Smooth muscle cell (in vitro differentiated cells): Measurements from ENCODE around the gene YPEL2. TPM values are rescaled to one million over a fixed set of nuclear protein-coding genes. Genes with fewer than 3 reads are reported as not detected.

Experiments used
- DNase-seq: peaks from one replicate; lab custom pipeline; 2025; ENCODE audit not compliant: unreplicated experiment; lab: John Stamatoyannopoulos, UW
- H2AFZ ChIP-seq: fragments of 200-600 bp; sonication (generic); 2 replicates; pipeline ENCODE4 v1.6.0; 2016; ENCODE audit warnings: antibody characterized with exemption, low read depth, mild to moderate bottlenecking
- H3F3A ChIP-seq: fragments of 200-600 bp; sonication (generic); 2 replicates; pipeline ENCODE4 v1.6.0; 2017; ENCODE audit warnings: antibody characterized with exemption, low read depth
- H3K27ac ChIP-seq: fragments of 200-600 bp; sonication (generic); 2 replicates; pipeline ENCODE4 v1.5.1; 2016; ENCODE audit warnings: low read depth, mild to moderate bottlenecking
- H3K27me3 ChIP-seq: fragments of 200-600 bp; sonication (generic); 2 replicates; pipeline ENCODE4 v1.6.1; 2016; ENCODE audit warnings: low read depth, mild to moderate bottlenecking
- H3K36me3 ChIP-seq: fragments of 200-600 bp; sonication (generic); 2 replicates; pipeline ENCODE4 v1.5.1; 2016; ENCODE audit warnings: low read depth
- H3K4me1 ChIP-seq: fragments of 200-600 bp; sonication (generic); 2 replicates; pipeline ENCODE4 v1.5.1; 2016; ENCODE audit warnings: low read depth
- H3K4me2 ChIP-seq: fragments of 200-600 bp; sonication (generic); 2 replicates; pipeline ENCODE4 v1.6.0; 2016; ENCODE audit warnings: mild to moderate bottlenecking
- H3K4me3 ChIP-seq: fragments of 200-600 bp; sonication (generic); 2 replicates; pipeline ENCODE4 v1.5.1; 2016; ENCODE audit warnings: mild to moderate bottlenecking
- H3K79me2 ChIP-seq: fragments of 200-600 bp; sonication (generic); 2 replicates; pipeline ENCODE4 v1.6.0; 2016; ENCODE audit warnings: low read depth, mild to moderate bottlenecking
- H3K9ac ChIP-seq: fragments of 200-600 bp; sonication (generic); 2 replicates; pipeline ENCODE4 v1.6.0; 2016; ENCODE audit warnings: low read depth
- H3K9me3 ChIP-seq: fragments of 200-600 bp; sonication (generic); replicated peaks from 2 replicates; pipeline ENCODE4 v1.5.1; 2016; ENCODE audit warnings: low read depth
- H4K20me1 ChIP-seq: fragments of 200-600 bp; sonication (generic); 2 replicates; pipeline ENCODE4 v1.6.0; 2016; ENCODE audit warnings: low read depth
- WGBS: methylation state at CpG from one replicate; pipeline ENCODE4 v1.1.7; 2016; ENCODE audit warnings: low lambda C conversion rate; 5-methylcytosine and 5-hydroxymethylcytosine counted together
- polyA plus RNA-seq: library from polyadenylated mRNA; unstranded; fragments of >200 nt; fragmentation: Nextera tagmentation; extraction: Ambion mirVana; gene quantifications from 2 replicates; pipeline ENCODE4 v1.2.1, GENCODE V29; 2016
- total RNA-seq: library from RNA; depleted of rRNA; stranded (reverse); fragments of >200 nt; gene quantifications from 2 replicates; pipeline ENCODE4 v1.2.3, GENCODE V29; 2014
- TF ChIP-seq, protein P1 (sequence below): fragments of 200-600 bp; sonication (generic); IDR thresholded peaks from 2 replicates; pipeline ENCODE4 v1.5.1; 2017; ENCODE audit warnings: borderline replicate concordance, mild to moderate bottlenecking, antibody characterized with exemption; ENCODE audit not compliant: insufficient read depth, poor library complexity, severe bottlenecking

The YPEL2 gene
- total and polyA plus RNA-seq, 2 experiments from 2014 or later, result 4.0 to 9.6 TPM

DNA sequence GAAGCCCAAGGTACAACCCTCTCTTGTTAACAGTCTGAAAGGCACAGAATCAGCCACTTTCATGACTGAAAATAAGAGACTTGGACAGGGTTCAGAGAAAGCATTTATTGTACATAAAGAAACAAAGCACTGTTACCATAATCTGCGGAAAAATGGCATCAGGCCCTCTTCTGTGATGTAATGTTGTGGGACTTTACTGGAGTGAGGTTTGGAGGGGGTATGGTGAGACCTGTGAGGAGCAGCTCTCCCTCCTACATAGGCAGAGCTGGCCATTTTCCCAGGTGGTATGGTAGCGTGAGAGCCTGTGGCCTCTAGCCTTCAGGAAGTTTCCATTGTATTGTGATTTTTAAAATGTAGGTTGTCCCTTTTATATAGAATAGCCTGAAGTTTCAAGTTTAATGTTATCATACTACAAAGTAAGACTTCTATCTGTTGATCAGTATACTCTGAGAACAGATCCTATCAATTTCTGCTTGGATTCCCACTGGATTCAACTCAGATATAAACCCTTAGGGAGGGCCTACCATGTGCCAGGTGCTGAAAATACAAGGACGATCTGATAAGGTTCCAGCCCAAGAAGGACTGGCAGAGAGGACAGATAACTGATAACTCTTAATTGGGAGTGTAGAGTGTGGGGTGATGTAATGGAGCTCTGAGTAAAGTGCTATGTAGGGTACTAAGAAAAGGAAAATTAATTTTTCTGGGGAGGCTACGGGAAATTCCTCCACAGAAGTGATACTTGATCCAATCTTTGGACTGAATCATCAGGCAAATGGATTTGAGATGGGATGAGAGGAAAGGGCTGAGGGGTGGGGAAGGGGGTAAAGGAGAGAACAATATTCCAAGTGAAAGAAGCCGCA is 4.1 kb upstream of the YPEL2 start:
- 84% methylated on average over 5 of the region's 5 CpGs for WGBS
- TF ChIP-seq, protein P1, sequence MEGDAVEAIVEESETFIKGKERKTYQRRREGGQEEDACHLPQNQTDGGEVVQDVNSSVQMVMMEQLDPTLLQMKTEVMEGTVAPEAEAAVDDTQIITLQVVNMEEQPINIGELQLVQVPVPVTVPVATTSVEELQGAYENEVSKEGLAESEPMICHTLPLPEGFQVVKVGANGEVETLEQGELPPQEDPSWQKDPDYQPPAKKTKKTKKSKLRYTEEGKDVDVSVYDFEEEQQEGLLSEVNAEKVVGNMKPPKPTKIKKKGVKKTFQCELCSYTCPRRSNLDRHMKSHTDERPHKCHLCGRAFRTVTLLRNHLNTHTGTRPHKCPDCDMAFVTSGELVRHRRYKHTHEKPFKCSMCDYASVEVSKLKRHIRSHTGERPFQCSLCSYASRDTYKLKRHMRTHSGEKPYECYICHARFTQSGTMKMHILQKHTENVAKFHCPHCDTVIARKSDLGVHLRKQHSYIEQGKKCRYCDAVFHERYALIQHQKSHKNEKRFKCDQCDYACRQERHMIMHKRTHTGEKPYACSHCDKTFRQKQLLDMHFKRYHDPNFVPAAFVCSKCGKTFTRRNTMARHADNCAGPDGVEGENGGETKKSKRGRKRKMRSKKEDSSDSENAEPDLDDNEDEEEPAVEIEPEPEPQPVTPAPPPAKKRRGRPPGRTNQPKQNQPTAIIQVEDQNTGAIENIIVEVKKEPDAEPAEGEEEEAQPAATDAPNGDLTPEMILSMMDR, result no peak

GRCh38 chr17:59327981-59328290 is 3.5 kb upstream of the YPEL2 start:
- TF ChIP-seq, protein P1, result no peak
- no peak overlapping the region for H3K4me3 ChIP-seq
- no peak overlapping the region for H3K9ac ChIP-seq
- H3K27ac ChIP-seq, result no peak overlapping the region
- no peak overlapping the region for H3K4me2 ChIP-seq
- peaks cover 3% of the 10 kb centered on the region for H3F3A ChIP-seq
- peaks cover 6% of the 10 kb centered on the region for H4K20me1 ChIP-seq
- no peak for DNase-seq
- H3K27me3 ChIP-seq, result no peaks in the 10 kb centered on the region
- H3K9me3 ChIP-seq, result no peaks in the 10 kb centered on the region
- H3K36me3 ChIP-seq, result no peaks in the 10 kb centered on the region
- peaks cover 31% of the 10 kb centered on the region for H3K4me1 ChIP-seq
- no peak overlapping the region for H2AFZ ChIP-seq
- H3K79me2 ChIP-seq, result peaks cover 6% of the 10 kb centered on the region

More for the DNA sequence above, 4.1 kb upstream of the YPEL2 start:
- no peak overlapping the region for H2AFZ ChIP-seq
- no peaks in the 10 kb centered on the region for H3K27me3 ChIP-seq
- H3K36me3 ChIP-seq, result no peaks in the 10 kb centered on the region
- no peaks in the 10 kb centered on the region for H4K20me1 ChIP-seq
- no peak for DNase-seq
- no peak overlapping the region for H3K4me2 ChIP-seq
- no peak overlapping the region for H3K4me3 ChIP-seq
- peaks cover 3% of the 10 kb centered on the region for H3F3A ChIP-seq
- H3K4me1 ChIP-seq, result peaks cover 27% of the 10 kb centered on the region
- H3K79me2 ChIP-seq, result peaks cover 5% of the 10 kb centered on the region
- no peak overlapping the region for H3K9ac ChIP-seq
- no peak overlapping the region for H3K27ac ChIP-seq
- H3K9me3 ChIP-seq, result no peaks in the 10 kb centered on the region

DNA sequence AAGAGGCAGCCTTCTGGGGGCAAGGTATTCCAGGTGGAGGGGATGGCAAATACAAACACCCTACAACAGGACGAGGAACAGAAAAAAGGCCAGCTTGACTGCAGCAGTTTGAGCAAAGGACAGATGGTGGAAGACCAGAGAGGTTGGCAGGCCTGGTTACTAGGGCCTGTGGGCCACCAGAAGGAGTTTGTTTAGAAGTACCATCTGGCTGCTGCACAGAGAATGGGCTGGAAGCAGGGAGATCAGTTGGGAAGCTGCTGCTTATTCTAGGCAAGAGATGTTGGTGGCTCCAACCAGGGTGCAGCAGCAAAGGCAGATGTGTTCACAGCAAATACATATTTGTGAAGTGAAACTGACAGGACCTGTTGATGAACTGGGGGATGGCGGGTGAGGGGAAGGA is 2.9 kb upstream of the YPEL2 start:
- H3K27ac ChIP-seq, result no peak overlapping the region
- no peak overlapping the region for H2AFZ ChIP-seq
- peaks cover 13% of the 10 kb centered on the region for H3K79me2 ChIP-seq
- H3K36me3 ChIP-seq, result no peaks in the 10 kb centered on the region
- H3K9me3 ChIP-seq, result no peaks in the 10 kb centered on the region
- H3K4me3 ChIP-seq, result no peak overlapping the region
- H4K20me1 ChIP-seq, result peaks cover 12% of the 10 kb centered on the region
- peaks cover 37% of the 10 kb centered on the region for H3K4me1 ChIP-seq
- H3K4me2 ChIP-seq, result no peak overlapping the region
- TF ChIP-seq, protein P1, result no peak
- no peaks in the 10 kb centered on the region for H3K27me3 ChIP-seq
- WGBS, result 98% methylated on average over 2 of the region's 2 CpGs
- peaks cover 3% of the 10 kb centered on the region for H3F3A ChIP-seq
- H3K9ac ChIP-seq, result no peak overlapping the region
- DNase-seq, result no peak
